A673 (cell line): Measurements from ENCODE around the gene MRPL1. TPM values are rescaled to one million over a fixed set of nuclear protein-coding genes. Genes with fewer than 3 reads are reported as not detected.

Experiments
- BruUV-seq: library from RNA; stranded (reverse); fragments of 400-500 nt; replicated peaks from 2 replicates; lab custom pipeline; 2021; lab: Mats Ljungman, UMichigan
- CTCF ChIA-PET: fragments of 300-600 bp; sonication (Branson Sonifier 250); formaldehyde crosslinking; loops from one replicate; lab custom pipeline; 2022; ENCODE audit warnings: antibody characterized with exemption; lab: Charles Lee
- POLR2A ChIA-PET: fragments of 300-600 bp; sonication (Branson Sonifier 250); formaldehyde crosslinking; loops from one replicate; lab custom pipeline; 2022; ENCODE audit warnings: antibody characterized with exemption; ENCODE audit not compliant: low non-redundant PET; lab: Charles Lee
- DNase-seq: peaks from one replicate; pipeline ENCODE4 v3.0.0-alpha.2; 2015; ENCODE audit warnings: low spot score
- H3K27ac ChIP-seq: fragments of 200-600 bp; sonication (generic); 2 replicates; pipeline ENCODE4 v1.5.1; 2016; ENCODE audit warnings: mixed run types, low read depth, mild to moderate bottlenecking, mixed read lengths, antibody characterized with exemption, low read length; ENCODE audit not compliant: poor library complexity, severe bottlenecking
- H3K27me3 ChIP-seq: fragments of 200-600 bp; sonication (generic); replicated peaks from 2 replicates; pipeline ENCODE4 v1.6.1; 2017; ENCODE audit warnings: mixed run types, low read depth, mild to moderate bottlenecking, mixed read lengths, antibody characterized with exemption, low read length; ENCODE audit not compliant: insufficient read depth, poor library complexity
- H3K36me3 ChIP-seq: fragments of 200-600 bp; sonication (generic); 2 replicates; pipeline ENCODE4 v1.6.1; 2016; ENCODE audit warnings: mixed run types, mild to moderate bottlenecking, mixed read lengths, antibody characterized with exemption, low read length; ENCODE audit not compliant: insufficient read depth, poor library complexity, severe bottlenecking
- H3K4me1 ChIP-seq: fragments of 200-600 bp; sonication (generic); 2 replicates; pipeline ENCODE4 v1.6.1; 2017; ENCODE audit warnings: mixed run types, mild to moderate bottlenecking, mixed read lengths, antibody characterized with exemption, low read length; ENCODE audit not compliant: insufficient read depth, poor library complexity, severe bottlenecking
- H3K4me3 ChIP-seq: fragments of 200-600 bp; sonication (generic); 2 replicates; pipeline ENCODE4 v1.5.1; 2016; ENCODE audit warnings: low read depth, mixed run types, mild to moderate bottlenecking, mixed read lengths, low read length; ENCODE audit not compliant: poor library complexity, severe bottlenecking
- H3K9me3 ChIP-seq: fragments of 200-600 bp; sonication (generic); 2 replicates; pipeline ENCODE4 v1.6.1; 2016; ENCODE audit warnings: mixed run types, low read depth, mild to moderate bottlenecking, mixed read lengths, antibody characterized with exemption, low read length; ENCODE audit not compliant: poor library complexity, severe bottlenecking
- EZH2 ChIP-seq: fragments of 200-600 bp; sonication (generic); IDR thresholded peaks from 2 replicates; pipeline ENCODE4 v1.6.1; 2017; ENCODE audit warnings: borderline replicate concordance, low read depth, mild to moderate bottlenecking, mixed read lengths, antibody characterized with exemption, low read length; ENCODE audit not compliant: poor library complexity, severe bottlenecking
- intact Hi-C: fragments of 100-400 bp; cut with micrococcal nuclease; formaldehyde crosslinking; loops from one replicate; pipeline ENCODE4 v1.10.0; 2022; ENCODE audit not compliant: unreplicated experiment
- total RNA-seq: library from RNA; stranded (reverse); gene quantifications from 2 replicates; pipeline ENCODE4 v1.2.3, GENCODE V29; 2021
- TF ChIP-seq, protein P1 (sequence below): fragments of 300-800, 200-600 bp; sonication (generic); conservative IDR thresholded peaks from 2 replicates; pipeline ENCODE4 v1.5.1; 2017; ENCODE audit warnings: low read depth, mild to moderate bottlenecking, antibody characterized with exemption, low read length, moderate library complexity, mixed read lengths

Gene MRPL1
- total RNA-seq, 1 experiment from 2014 or later: 32.2 TPM

DNA sequence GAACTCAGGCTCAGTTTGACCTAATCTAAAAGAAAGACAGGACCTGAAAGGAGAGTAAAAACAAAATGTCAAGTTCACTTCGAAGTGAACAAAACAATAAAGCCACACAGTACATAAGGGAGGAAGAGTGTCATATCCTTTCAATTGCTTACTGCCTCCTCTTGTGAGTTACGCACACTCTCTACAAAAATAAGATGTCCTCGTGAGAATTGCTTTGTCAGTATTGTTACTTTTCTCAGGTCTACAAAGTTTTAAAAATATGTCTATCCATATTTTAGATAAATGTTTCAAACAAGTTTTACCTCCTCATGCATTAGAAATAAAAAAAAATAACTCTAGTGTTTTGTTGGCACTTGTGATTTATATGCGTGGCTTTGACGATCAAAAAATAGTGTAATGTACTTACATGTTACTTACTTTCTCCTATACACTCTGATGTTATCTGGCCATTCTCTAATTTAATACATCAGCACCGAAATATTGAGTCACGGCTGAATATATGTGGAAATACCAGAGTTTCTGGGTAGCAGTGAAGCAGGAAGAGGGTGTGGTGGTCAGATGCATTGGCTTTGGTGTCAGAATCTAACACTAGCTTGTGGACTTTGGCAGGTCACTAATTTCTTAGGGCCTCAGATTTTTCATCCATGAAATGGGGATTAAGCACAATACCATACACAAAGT lies 8.1 kb upstream of the MRPL1 start:
- TF ChIP-seq, protein P1, sequence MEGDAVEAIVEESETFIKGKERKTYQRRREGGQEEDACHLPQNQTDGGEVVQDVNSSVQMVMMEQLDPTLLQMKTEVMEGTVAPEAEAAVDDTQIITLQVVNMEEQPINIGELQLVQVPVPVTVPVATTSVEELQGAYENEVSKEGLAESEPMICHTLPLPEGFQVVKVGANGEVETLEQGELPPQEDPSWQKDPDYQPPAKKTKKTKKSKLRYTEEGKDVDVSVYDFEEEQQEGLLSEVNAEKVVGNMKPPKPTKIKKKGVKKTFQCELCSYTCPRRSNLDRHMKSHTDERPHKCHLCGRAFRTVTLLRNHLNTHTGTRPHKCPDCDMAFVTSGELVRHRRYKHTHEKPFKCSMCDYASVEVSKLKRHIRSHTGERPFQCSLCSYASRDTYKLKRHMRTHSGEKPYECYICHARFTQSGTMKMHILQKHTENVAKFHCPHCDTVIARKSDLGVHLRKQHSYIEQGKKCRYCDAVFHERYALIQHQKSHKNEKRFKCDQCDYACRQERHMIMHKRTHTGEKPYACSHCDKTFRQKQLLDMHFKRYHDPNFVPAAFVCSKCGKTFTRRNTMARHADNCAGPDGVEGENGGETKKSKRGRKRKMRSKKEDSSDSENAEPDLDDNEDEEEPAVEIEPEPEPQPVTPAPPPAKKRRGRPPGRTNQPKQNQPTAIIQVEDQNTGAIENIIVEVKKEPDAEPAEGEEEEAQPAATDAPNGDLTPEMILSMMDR: no peak
- no peak for TF ChIP-seq EZH2
- ChIA-PET CTCF (no interaction called here), POLR2A (no interaction called here)
- H3K4me1 ChIP-seq: no peaks in the 10 kb centered on the region
- no peaks in the 10 kb centered on the region for H3K27me3 ChIP-seq
- no peaks in the 10 kb centered on the region for H3K36me3 ChIP-seq
- no peaks in the 10 kb centered on the region for H3K9me3 ChIP-seq
- intact Hi-C loops: no loop called here
- no peak overlapping the region for H3K4me3 ChIP-seq
- BruUV-seq: no TSS peak
- H3K27ac ChIP-seq: no peak overlapping the region
- DNase-seq: no peak

DNA sequence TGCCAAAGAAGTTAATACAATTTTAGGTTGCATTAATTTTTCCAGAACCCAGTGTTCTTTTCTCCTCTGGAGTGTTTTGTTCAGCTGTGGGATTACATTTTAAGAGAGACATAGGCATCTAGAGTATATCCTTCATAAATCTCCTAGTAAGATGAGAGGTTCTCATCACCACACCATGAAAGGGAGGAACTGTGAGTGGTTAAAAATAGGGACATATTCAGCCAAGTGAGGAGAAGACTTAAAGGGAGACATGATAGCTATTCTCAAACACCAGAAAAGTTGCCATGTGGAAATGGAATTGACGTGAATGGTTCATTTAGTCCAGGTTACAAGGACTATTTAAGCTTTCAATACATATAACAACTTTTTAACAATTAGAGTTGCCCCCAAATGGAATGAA lies 6.5 kb upstream of the MRPL1 start:
- H3K27me3 ChIP-seq: no peaks in the 10 kb centered on the region
- intact Hi-C loops: no loop called here
- no TSS peak for BruUV-seq
- H3K36me3 ChIP-seq: no peaks in the 10 kb centered on the region
- no peaks in the 10 kb centered on the region for H3K9me3 ChIP-seq
- POLR2A ChIA-PET: no interaction called here
- DNase-seq: no peak
- TF ChIP-seq, protein P1: no peak
- no peak for TF ChIP-seq EZH2
- CTCF ChIA-PET: no interaction called here
- no peaks in the 10 kb centered on the region for H3K4me1 ChIP-seq
- H3K4me3 ChIP-seq: no peak overlapping the region
- H3K27ac ChIP-seq: no peak overlapping the region

DNA sequence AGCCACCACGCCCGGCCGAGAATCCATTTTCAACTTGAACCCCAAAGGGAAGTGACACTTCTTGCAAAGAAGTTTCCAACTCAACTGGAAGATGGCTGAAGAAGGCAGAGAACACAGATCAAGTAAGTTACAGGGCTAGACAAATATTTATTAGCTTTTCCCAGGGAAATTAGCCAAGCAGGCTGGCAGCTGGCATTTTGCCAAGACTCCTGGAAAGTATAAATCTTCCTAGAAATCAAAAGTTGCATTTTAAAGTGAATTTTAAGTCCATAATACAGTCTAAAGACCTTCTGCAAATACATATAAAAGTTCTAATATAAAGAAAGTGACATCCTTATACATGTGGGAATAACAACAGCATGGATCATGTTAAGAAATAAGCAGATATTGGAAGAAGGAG lies 3.4 kb upstream of the MRPL1 start:
- TF ChIP-seq, protein P1: no peak
- TF ChIP-seq EZH2: no peak
- intact Hi-C loops: no loop called here
- no peak for DNase-seq
- no peaks in the 10 kb centered on the region for H3K9me3 ChIP-seq
- ChIA-PET CTCF (no interaction called here), POLR2A (no interaction called here)
- BruUV-seq: no TSS peak
- no peak overlapping the region for H3K27ac ChIP-seq
- no peaks in the 10 kb centered on the region for H3K4me1 ChIP-seq
- no peaks in the 10 kb centered on the region for H3K27me3 ChIP-seq
- no peak overlapping the region for H3K4me3 ChIP-seq
- no peaks in the 10 kb centered on the region for H3K36me3 ChIP-seq
